Panc1 (cell line): ENCODE measurements around the gene SLC49A4. TPM values are rescaled to one million over a fixed set of nuclear protein-coding genes. Genes with fewer than 3 reads are reported as not detected.
A peak's percentile ranks its signal among the peaks of the same experiment; 100 is the strongest.

ENCODE experiments used
- ATAC-seq: fragments of 200-7000 bp; cut with Tn5 transposase; 2 replicates; pipeline ENCODE4 v1.9.1; 2020; ENCODE audit warnings: mild to moderate bottlenecking, moderate library complexity
- BruUV-seq: library from RNA; stranded (reverse); fragments of 400-500 nt; replicated peaks from 2 replicates; lab custom pipeline; 2021; lab: Mats Ljungman, UMichigan
- CTCF ChIA-PET: fragments of 300-600 bp; sonication (Branson Sonifier 250); formaldehyde crosslinking; loops from one replicate; lab custom pipeline; 2022; ENCODE audit warnings: antibody characterized with exemption; lab: Charles Lee
- POLR2A ChIA-PET: fragments of 300-600 bp; sonication (Branson Sonifier 250); formaldehyde crosslinking; loops from one replicate; lab custom pipeline; 2022; ENCODE audit warnings: antibody characterized with exemption; lab: Charles Lee
- DNase-seq: peaks from one replicate; pipeline ENCODE4 v3.0.0-alpha.2; 2010; ENCODE audit warnings: low read depth, low spot score
- H3K27ac ChIP-seq: 2 replicates; pipeline ENCODE4 v1.5.1; 2011; ENCODE audit warnings: mild to moderate bottlenecking, low read length, inconsistent platforms
- H3K27me3 ChIP-seq: fragments of 200-500 bp; sonication (Bioruptor generic); 2 replicates; pipeline ENCODE4 v1.6.0; 2014; ENCODE audit warnings: low read length, inconsistent platforms; ENCODE audit not compliant: control insufficient read depth, insufficient read depth
- H3K36me3 ChIP-seq: fragments of 200-500 bp; sonication (Bioruptor generic); 2 replicates; pipeline ENCODE4 v1.5.1; 2014; ENCODE audit warnings: inconsistent platforms, mild to moderate bottlenecking, low read length, moderate library complexity; ENCODE audit not compliant: control insufficient read depth, insufficient read depth
- H3K4me1 ChIP-seq: 2 replicates; pipeline ENCODE4 v1.5.1; 2011; ENCODE audit warnings: inconsistent platforms, mild to moderate bottlenecking, low read length, moderate library complexity; ENCODE audit not compliant: control insufficient read depth, insufficient read depth
- H3K4me3 ChIP-seq, 2 experiments: 2 replicates each; pipeline ENCODE4 v1.5.1; 2011 to 2012; ENCODE audit warnings: low read depth in 2 of 2, low read length in 2 of 2, mild to moderate bottlenecking in 2 of 2, inconsistent platforms in 1 of 2, moderate library complexity in 1 of 2
- H3K9me3 ChIP-seq: fragments of 200-500 bp; sonication (Bioruptor generic); 2 replicates; pipeline ENCODE4 v1.5.1; 2014; ENCODE audit warnings: low read depth, mild to moderate bottlenecking, inconsistent platforms, low read length, moderate library complexity; ENCODE audit not compliant: control insufficient read depth, insufficient read depth
- CTCF ChIP-seq: fragments of 450-650 bp; IDR thresholded peaks from 2 replicates; pipeline ENCODE4 v1.5.1; 2017; ENCODE audit warnings: mild to moderate bottlenecking
- POLR2AphosphoS5 ChIP-seq: IDR thresholded peaks from 2 replicates; pipeline ENCODE4 v1.6.1; 2012; ENCODE audit warnings: mild to moderate bottlenecking, low read depth, low read length, moderate library complexity
- REST ChIP-seq, 2 experiments: IDR thresholded peaks; 2 replicates each; pipeline ENCODE4 v1.6.1; 2011 to 2012; ENCODE audit warnings: low read depth in 2 of 2, control low read depth in 1 of 2, low read length in 1 of 2, mild to moderate bottlenecking in 1 of 2, moderate library complexity in 1 of 2; ENCODE audit not compliant: insufficient read depth in 1 of 2
- SIN3A ChIP-seq: IDR thresholded peaks from 2 replicates; pipeline ENCODE4 v1.6.1; 2012; ENCODE audit warnings: low read depth, mild to moderate bottlenecking, low read length, moderate library complexity, borderline replicate concordance; ENCODE audit not compliant: insufficient read depth
- TCF7L2 ChIP-seq: IDR thresholded peaks from 2 replicates; pipeline ENCODE4 v1.6.1; 2011; ENCODE audit warnings: mild to moderate bottlenecking, low read depth, low read length, inconsistent platforms
- in situ Hi-C: cut with HindIII; loops from 2 replicates; pipeline ENCODE4 v1.10.0; 2016; ENCODE audit warnings: low sequenced_read_pairs, low pct_unique_long_range_greater_than_20kb
- intact Hi-C: fragments of 100-400 bp; cut with micrococcal nuclease; formaldehyde crosslinking; loops from one replicate; pipeline ENCODE4 v1.10.0; 2022; ENCODE audit not compliant: unreplicated experiment
- total RNA-seq: library from RNA; stranded (reverse); gene quantifications from one replicate; pipeline ENCODE4 v1.2.1, GENCODE V29; 2021; ENCODE audit not compliant: unreplicated experiment

SLC49A4 gene
- total RNA-seq, 1 experiment from 2014 or later, result 15.9 TPM

GRCh38 chr3:122917412-122917811 is 122.5 kb downstream of the SLC49A4 start:
- no peaks in the 10 kb centered on the region for H3K9me3 ChIP-seq
- TF ChIP-seq TCF7L2, result no peak
- no peak for TF ChIP-seq SIN3A
- no peak for TF ChIP-seq REST (IDR thresholded peaks at IDR 0.05; ENCODE audit: insufficient read depth in 1 of 2, low read depth in 2 of 2, low read length in 1 of 2)
- in situ Hi-C loops, result no loop called here
- DNase-seq (no peak), ATAC-seq (no peak)
- ChIA-PET CTCF (no interaction called here), POLR2A (no interaction called here)
- no peaks in the 10 kb centered on the region for H3K36me3 ChIP-seq
- H3K27me3 ChIP-seq, result peaks cover 24% of the 10 kb centered on the region
- intact Hi-C loops, result no loop called here
- H3K4me1 ChIP-seq, result peaks cover 2% of the 10 kb centered on the region; the same call in 1 of the 2 replicates
- H3K27ac ChIP-seq, result no peak overlapping the region
- no peak overlapping the region for H3K4me3 ChIP-seq
- no TSS peak for BruUV-seq

GRCh38 chr3:122918576-122919290 is 123.9 kb downstream of the SLC49A4 start:
- intact Hi-C loops (no loop called here), in situ Hi-C loops (no loop called here)
- Histone ChIP-seq H3K4me3 (no peak overlapping the region), H3K27me3 (peaks cover 34% of the 10 kb centered on the region), H3K9me3 (no peaks in the 10 kb centered on the region), H3K27ac (no peak overlapping the region), H3K4me1 (peaks cover 2% of the 10 kb centered on the region; the same call in 1 of the 2 replicates), H3K36me3 (no peaks in the 10 kb centered on the region)
- ChIA-PET CTCF (no interaction called here), POLR2A (no interaction called here)
- DNase-seq (no peak), ATAC-seq (no peak)
- TF ChIP-seq TCF7L2 (no peak), POLR2AphosphoS5 (no peak), CTCF (no peak), SIN3A (no peak), REST (IDR thresholded peaks at IDR 0.05; ENCODE audit: insufficient read depth in 1 of 2, low read depth in 2 of 2, low read length in 1 of 2) (peak; percentile 83 to 90)
- BruUV-seq, result no TSS peak
